Activated naive CD4-positive, alpha-beta T cell treated with anti-CD3 and anti-CD28 coated beads, Interleukin-2, amount 50 U/mL, for 16 hours (primary cell): ENCODE measurements around the gene TRPM4.
"Not testable (repeated sequence)": the region's sequence is repeated elsewhere in the genome, so short reads cannot be mapped to it uniquely, and the experiment has no call there.

Experiments used
- DNase-seq: peaks from one replicate; pipeline ENCODE4 v3.0.0-alpha.2; 2020

Gene TRPM4

DNA sequence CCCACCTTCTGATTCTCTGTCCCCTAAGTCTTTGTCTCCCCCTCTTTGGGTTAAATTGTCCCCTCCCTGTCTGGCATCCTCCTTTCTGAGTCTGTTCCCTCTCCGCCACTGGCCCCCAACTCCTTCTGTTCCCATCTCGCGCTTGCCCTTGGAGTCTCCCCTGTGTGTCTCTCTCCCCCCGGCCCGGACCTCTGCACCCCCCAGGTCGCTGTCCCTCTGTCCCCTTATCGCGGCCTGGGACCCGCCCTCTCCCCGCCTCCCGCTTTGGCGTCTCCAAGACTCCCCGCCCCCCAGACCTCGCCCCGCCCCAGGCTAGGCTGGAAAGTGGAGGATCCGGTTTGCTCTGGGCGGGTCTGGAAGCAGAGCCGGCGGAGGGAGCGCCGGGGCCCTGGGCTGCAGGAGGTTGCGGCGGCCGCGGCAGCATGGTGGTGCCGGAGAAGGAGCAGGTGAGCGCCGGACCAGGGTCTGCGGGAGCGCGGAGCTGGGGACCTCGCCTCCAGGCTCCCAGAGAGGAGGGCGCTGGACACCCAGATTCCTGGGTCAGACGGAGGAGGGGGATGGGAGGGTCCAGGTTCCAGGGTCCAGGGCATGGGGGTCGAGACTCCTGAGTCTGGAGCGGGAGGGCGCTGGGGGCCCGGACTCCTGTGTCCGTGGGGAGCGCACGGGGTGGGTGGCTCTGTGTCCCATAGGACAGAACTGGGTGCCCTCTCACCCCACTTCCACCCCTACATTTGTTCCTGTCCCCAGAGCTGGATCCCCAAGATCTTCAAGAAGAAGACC lies at the start of gene TRPM4:
TSS of gene TRPM4 (plus strand) at position 348 of the 780 bp plus-strand sequence. CDS start at position 423, 75 bp downstream.
- peak; percentile 56 for DNase-seq

DNA sequence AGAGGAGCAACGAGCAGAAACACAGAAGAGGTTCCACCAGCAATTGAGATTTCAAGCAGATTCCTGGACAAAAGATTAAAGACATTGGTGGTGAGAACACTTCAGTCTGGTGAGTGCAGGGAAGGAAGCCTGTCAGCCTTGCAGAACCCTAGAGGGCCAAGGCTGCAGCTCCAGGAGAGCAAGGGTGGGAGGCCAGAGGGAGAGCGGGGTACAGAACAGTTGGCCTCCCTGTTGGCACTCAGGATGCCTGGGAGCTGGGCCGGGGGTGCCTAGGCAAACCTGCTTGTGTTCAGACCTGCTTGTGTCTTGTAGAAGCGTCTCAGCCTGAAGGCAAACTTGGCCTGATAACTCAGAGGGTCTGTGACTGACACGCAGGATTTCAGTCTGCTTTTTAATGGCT lies 48.5 kb upstream of the TRPM4 start:
- no peak for DNase-seq

DNA sequence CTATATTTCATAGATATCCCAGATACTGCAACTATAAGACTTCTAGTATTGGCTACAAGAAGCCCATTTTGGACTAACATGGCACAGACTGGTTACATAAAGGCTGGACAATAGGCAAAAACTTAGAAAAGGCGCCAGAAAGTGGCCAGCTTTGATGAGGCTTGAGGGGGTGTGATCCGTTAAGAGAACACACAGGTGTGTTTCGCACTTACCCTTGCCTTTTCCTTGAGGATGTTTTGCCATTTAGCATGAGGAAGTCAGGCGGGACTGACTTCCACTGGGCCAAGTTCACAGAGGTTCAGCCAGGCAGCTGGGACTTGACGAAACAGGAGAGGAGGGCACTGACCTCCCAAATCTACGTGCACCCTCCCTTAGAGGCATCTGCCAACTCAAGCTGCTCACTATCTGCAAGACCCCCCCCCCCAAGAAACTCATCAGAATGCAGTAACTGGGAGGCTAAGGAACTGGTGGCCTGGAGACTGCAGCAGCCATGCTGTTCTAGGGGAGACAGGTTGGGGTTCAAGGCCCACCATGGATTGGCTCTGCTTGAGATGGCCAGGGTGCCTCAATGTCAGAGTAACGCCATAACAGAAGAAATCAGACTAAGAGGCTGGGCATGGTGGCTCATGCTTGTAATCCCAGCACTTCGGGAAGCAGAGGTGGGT lies 47.9 kb upstream of the TRPM4 start:
- DNase-seq = no peak

DNA sequence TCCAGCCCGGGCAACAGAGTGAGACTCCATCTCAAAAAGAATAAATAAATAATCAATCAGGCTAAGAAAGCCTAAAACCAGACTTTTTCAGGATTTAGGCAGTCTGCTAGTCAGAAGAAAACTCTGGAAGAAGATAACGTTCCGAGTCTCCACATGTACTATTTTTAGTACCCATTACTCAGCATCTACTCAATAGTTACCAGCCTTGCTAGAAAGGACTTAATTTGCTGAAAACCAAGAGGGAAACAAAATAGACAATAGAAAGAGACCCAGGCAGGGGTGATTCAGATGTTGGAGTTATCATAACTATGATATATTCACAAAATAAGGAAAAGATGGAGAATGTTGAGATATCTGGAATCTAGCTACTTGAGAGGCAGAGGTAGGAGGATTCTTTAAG lies 47.0 kb upstream of the TRPM4 start:
- DNase-seq = no peak

DNA sequence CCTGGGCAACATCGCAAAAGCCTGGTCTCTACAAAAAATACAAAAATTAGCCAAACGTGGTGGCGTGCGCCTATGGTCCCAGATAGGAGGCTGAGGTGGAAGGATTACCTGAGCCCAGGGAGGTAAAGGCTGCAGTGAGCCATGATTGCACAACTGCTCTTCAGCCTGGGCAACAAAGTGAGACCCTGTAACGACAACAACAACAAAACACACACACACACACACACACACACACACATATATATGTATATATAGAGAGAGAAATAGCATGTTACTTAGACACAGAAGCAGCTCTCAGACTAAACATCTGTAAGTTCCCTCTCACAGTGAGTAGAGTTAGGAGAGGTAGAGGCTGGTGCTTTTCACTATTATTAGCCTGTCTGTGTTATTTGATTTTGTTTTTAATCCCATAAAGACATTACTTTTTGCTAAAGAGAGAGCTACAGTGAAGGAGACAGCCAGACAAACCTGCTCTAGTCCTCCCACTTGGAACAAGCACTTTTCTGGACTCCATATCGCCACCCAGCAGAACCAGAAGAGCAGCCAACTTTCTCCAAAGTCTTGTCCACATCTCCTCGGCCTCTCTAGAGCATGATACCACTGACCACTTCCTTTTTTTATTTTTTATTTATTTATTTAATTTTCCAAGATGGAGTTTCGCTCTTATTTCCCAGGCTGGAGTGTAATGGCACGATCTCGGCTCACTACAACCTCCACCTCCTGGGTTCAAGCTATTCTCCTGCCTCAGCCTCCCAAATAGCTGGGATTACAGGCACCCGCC lies 46.2 kb upstream of the TRPM4 start:
- no peak for DNase-seq

DNA sequence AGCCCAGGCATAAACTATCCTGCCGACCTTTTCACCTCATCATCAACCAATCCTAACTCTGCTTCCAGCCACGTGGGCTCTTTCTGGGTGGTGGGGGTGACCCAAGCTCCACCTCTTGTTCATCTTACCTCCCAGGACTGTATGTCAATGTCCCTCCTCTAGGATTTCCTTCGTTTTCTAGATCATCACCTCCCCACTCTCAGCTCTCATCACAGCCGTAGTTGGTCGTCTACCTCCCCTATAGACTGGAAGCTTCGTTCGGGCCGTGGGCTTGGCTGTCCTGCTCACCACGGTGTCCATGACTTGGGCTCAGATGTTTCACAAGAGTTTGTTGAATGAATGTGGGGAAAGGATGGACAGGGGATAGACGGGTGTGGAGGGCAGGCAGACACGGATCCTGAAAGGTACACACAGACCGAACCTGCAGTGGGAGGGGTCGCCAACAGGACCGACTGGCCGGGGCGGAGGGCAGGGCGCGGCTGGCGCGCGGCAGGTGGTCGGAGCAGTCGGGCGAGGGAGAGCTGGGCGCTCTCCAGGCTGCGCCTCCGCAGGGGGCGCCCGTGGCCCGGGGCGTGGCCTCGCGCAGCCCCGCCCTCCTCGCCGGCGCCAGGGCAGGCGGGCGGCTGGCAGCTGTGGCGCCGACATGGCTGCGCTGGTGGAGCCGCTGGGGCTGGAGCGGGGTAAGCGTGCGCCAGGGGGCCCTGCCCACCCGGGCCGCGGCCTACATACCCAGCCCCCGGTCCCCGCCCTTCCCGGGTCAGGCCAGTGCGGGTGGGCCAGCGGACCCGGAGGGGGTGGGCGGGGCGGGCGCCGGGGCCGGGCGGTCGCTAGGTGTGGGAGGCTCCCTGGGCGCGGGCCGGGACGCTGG lies 43.6 kb upstream of the TRPM4 start, which contains the start of gene LIN7B:
TSS of gene LIN7B (plus strand) at position 609 of the 868 bp plus-strand sequence. CDS start at position 644, 35 bp downstream.
- peak; percentile 77 for DNase-seq

DNA sequence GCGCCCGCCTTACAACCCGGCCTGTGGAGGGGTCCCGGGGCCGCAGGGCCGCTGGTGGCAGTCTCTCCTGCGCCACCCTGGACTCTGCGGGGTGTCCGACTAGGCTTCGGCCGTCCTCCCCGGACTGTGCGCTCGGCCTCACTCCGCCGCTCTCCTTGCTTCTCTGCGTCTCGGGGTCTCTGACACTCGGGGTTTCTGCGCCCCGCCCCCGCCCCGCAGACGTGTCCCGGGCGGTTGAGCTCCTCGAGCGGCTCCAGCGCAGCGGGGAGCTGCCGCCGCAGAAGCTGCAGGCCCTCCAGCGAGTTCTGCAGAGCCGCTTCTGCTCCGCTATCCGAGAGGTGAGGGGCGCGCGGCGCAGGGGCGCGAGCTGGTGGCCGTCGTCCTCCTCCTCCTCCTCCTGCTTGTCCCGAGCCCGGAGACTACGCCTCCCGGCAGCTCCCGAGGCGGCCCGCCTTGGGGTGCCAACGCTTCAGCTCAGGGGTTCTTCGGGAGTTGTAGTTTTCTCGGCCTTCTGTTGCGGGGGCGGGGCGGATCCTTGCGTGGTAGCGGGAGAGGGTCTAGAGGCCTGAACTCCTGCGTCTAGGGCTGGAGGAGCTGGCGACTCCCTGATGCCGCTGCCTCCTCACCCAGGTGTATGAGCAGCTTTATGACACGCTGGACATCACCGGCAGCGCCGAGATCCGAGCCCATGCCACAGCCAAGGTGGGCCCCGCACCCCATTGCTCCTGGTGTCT lies 42.8 kb upstream of the TRPM4 start:
- peak; percentile 66 for DNase-seq

DNA sequence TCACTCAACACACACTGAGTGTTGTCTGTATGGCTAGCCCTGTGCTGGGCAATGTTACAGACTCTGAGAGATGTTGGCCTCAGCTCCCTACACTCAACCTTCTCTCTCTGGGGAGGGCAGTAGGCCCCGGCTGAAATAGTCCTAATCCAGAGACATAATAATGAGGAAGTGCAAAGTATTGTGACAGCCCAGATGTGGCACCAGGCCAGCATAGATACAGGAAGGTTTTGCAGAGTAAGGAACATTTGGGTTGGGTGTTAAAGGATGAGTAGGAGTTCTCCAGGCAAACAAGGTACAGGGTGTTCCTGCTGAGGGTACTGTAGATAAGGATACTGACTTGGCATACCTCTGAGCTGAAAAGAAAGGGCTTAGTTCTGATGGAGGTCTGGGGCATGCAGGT lies 41.0 kb upstream of the TRPM4 start:
- no peak for DNase-seq

DNA sequence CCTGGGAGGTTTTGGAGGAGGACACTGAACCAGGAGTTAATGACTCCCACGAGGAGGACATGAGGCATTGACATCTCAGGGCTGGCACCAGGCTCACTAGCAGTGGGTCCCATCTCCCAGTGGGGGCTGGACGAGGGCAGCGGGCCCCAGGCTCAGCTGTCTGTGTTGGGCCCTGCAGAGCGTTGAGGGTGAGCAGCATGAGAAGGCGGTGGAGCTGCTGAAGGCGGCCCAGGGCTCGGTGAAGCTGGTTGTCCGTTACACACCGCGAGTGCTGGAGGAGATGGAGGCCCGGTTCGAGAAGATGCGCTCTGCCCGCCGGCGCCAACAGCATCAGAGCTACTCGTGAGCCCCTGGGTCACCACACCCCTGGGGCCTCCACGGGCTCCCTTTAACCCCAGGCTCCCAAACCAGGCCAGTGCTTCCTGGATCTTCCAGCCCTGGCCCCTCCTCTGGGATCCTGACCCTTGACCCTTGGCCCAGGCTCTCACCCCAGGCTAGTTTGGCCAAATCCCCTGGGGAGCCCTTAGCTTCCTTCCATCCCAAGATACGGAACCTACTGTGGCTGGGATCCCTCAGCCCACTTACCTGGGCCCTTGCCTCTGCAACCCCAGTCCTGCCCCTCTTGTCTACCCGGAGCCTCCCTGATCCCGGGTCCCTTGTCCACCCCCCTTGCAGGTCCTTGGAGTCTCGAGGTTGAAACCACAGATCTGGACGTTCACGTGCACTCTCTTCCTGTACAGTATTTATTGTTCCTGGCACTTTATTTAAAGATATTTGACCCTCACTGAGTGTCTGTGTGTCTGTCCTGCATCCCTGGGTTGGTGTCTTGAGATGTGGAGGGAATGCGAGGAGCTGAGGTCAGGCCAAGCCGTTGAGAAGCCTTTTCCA lies 39.7 kb upstream of the TRPM4 start:
- DNase-seq = no peak

DNA sequence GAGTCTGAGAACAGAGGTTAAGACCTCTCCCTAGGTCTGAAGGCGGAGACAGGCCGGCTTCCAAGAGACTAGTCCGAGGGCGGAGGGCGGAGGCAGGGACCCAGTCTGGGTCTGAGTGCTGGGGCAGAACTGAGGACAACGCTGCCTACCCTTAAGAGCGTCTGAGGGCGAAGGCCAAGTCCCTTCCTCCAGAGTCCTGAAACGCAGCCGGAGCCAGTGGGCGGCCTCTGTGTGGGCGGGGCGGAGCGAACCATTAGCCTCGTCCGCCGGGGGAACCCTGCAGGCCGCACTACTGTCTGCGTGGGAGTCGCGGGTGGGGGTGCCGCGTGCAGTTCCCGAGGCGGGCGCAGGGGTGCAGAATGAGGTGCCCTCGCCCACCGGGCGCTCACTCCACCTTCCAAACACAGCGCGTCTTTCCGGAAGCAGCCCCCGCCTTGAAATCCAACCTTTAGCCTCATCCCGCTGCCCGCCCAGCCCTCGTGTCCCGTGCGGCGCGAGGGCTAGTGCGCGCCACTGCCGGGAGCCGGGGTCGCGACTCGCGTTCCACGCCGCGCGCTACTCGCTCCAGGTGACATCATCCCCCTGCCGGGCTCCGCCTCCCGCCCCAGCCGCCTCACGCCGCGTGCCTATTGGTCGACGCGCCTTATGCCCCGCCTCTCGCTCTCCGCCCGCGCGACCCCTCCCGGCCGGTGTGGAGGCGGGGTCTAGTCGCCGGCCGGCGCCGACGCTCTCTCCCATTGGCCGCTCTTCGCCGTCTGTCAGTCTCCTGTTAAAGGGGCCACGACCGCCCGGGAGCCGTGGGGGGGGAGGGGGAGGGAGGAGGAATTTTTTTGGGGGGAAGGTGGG lies 38.8 kb upstream of the TRPM4 start, which contains the start of gene C19orf73:
TSS of gene C19orf73 (minus strand) at position 579 of the 846 bp plus-strand sequence. CDS start at position 458, 121 bp downstream.
- DNase-seq = peak; percentile 94

DNA sequence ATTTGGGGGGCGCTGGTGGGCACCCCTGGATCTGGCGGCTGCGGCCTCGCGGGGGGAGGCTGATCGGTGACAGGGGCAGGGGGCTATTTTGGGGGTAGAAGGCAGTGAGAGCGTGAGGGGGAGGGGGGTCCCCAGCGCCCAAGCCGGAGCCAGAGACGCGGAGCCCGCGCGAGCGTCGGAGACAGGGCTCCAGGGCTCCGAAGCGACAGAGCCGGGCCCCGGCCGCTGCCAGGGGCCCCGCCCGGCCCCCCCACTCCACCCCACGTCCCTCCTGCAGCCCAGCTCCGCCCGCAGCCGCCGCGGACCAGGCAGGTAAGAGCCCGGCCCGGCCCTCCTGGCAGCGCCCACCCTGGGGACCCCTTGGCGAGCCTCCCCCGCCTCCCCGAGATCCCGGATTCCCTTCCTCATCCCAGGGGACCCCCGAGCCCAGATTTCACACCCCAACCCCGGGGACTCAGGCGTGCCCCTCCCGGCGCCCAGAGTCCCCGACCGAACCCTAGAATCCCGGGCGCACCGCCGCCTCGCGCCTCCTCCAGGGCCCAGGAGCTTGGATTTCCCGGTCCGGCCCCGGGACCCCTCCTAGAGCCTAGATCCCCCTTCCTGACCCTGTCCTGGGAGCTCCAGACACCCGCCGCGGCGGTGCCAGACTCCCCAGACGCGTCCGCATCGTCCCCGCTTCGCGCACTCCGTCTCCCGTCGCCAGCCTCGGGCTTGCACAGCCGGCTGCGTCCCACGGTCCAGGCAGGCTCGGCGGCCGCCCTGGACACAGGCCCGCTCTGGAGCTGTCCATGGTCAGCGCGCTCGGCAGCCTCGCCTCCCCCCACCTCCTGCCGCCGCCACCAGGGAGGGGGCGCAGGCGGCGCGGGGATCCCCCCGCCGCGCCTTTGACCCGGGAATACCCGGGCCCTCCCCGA lies 37.9 kb upstream of the TRPM4 start, which contains the start of gene PPFIA3:
TSS of gene PPFIA3 (plus strand) at position 134 of the 914 bp plus-strand sequence. CDS start 8,330 bp downstream, outside the sequence.
- peak; percentile 19 for DNase-seq

DNA sequence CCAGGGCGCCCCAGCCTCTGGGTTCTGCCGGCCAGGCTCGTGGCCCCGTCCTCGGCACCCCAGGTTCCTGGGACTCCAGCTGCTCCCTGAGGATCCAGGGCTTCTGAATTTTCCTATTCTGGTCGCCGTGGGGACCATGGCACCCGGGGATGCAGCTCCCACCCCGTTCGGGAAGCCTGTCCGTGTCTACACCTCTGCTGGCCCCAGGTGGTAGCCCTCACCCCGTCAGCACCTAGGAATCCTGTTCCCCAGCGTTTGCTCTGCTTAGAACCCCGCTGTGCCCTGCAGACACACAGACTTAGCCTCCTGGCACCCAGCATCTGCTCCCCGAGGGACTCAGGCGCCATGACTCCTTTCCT lies 37.3 kb upstream of the TRPM4 start:
- DNase-seq = no peak

DNA sequence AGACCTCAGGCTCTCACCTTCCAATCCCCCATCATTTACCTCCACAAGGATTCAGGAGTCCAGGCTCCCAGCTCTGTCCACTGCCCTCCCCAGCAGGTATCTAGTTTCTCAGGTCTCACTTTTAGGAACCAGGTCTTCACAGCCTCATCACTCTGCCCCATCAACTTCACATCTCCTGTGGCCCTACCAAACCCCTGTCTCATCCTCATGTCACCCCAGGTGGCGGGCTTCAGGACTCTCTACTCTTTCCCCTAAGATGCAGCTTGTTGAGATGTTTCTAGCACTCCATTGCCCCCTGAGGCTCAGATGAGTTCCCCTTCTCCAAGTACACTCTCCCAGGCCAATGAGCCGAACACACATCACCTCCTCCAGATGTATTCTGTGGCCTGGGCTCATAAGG lies 36.7 kb upstream of the TRPM4 start:
- no peak for DNase-seq

DNA sequence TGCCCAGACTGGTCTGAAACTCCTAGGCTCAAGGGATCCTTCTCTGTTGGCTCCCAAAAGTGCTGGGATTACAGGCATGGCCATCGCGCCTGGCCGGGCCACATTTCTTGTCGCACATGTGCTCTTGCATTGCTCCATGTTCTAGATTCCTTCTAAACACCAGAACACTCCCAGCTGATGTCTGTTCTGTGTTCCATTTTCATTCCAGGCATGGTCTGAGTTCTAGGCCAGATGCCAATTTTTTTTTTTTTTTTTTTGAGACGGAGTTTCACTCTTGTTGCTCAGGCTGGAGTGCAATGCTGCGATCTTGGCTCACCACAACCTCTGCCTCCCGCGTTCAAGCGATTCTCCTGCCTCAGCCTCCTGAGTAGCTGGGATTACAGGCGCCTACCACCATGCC lies 35.8 kb upstream of the TRPM4 start:
- not testable (repeated sequence) for DNase-seq

DNA sequence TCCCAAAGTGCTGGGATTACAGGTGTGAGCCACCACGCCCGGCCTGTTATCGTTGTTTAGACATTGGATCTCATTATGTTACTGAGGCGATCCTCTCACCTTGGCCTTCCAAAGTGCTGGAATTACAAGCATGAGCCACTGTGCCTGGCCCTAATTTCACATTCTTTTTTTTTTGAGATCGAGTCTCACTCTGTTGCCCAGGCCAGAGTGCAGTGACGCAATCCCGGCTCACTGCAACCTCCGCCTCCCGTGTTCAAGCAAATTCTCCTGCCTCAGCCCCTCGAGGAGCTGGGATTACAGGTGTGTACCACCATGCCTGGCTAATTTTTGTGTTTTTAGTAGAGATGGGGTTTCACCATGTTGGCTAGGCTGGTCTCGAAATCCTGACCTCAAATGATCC lies 34.3 kb upstream of the TRPM4 start:
- not testable (repeated sequence) for DNase-seq

DNA sequence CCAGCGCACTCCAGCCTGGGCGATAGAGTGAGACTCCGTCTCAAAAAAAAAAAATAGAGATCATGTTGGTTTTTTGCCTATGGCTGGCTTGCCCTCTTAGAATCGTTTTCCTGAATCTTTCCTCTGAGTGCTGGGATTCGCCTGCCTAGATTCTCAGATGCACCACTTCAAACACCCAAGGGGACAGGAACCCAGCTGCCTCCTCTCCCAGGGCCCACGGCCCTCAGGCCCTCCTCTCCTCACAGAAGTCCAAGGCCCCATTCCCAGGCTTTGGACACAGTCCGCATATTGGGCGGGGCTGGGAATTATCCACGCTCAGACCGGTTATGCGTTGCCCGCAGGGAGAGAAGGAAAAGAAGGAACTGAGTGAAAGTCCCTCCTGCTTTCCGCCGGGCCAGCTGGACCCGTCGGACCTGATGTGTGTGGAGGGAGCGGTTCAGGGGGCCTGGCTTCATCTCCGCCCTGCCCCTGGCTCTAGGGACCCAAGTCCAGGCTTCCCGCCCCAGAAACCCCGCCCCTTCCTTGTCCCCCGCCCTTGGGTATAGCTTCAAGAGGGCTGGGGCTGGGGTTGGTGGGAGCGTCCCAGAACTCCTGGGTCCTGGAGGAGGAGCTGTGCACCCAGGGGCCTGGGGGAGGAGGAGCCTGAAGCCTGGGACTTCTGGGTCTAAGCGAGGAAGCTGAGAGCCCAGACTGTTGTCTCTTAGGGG lies 32.4 kb upstream of the TRPM4 start:
- DNase-seq = no peak

DNA sequence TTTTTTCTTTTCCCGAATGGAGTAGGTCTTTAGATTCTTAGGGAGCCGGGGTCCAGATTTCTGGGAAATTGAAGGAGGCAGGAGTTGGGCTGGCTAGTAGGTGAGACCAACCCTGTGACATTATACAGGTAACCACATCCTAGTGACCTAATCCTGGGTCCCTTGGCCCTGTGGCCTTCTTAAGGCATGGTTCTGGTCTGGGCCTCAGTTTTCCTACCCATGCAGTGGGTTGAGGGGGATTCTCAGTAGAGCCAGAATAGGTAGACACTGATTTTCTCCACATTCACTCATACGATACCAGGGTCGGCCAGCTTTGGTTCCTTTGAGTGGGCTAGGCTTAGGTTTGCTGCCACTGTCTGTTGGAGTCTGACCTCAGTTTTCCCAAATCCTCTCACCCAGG lies 31.0 kb upstream of the TRPM4 start:
- no peak for DNase-seq

DNA sequence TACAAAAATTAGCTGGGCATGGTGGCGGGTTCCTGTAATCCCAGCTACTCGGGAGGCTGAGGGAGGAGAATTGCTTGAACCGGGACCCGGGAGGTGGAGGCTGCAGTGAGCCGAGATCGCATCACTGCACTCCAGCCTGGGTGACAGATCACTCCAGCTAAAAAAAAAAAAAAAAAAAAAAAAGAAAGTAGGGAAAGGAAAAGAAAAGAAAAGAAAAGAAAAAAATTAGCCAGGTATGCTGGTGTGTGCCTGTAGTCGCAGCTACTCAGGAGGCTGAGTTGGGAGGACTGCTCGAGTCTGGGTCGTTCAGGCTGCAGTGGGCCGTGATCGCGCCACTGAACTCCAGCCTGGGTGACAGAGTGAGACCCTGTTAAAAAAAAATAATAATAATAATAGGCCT lies 30.4 kb upstream of the TRPM4 start:
- DNase-seq = not testable (repeated sequence)
